Karpas-422 (cell line): ENCODE data around the gene NUP88. TPM values are rescaled to one million over a fixed set of nuclear protein-coding genes. Genes with fewer than 3 reads are reported as not detected.

Experiments used
- DNase-seq: peaks from one replicate; pipeline ENCODE4 v3.0.0-alpha.2; 2015
- H2AFZ ChIP-seq: fragments of 200-600 bp; sonication (generic); 2 replicates; pipeline ENCODE4 v1.6.1; 2014; ENCODE audit warnings: antibody characterized with exemption, low read length, mixed read lengths
- H3K27ac ChIP-seq: fragments of 200-600 bp; sonication (generic); 2 replicates; pipeline ENCODE4 v1.5.1; 2014; ENCODE audit warnings: mild to moderate bottlenecking, low read length, moderate library complexity
- H3K27me3 ChIP-seq: fragments of 200-600 bp; sonication (generic); 2 replicates; pipeline ENCODE4 v1.6.1; 2014; ENCODE audit warnings: low read length, mixed read lengths
- H3K36me3 ChIP-seq: fragments of 200-600 bp; sonication (generic); 2 replicates; pipeline ENCODE4 v1.6.1; 2014; ENCODE audit warnings: low read length, mixed read lengths; ENCODE audit not compliant: insufficient read depth
- H3K4me1 ChIP-seq: fragments of 200-600 bp; sonication (generic); 2 replicates; pipeline ENCODE4 v1.6.1; 2014; ENCODE audit warnings: mild to moderate bottlenecking, low read length, mixed read lengths
- H3K4me2 ChIP-seq: fragments of 200-600 bp; sonication (generic); 2 replicates; pipeline ENCODE4 v1.6.1; 2014; ENCODE audit warnings: low read length, low read depth, mild to moderate bottlenecking; ENCODE audit not compliant: poor library complexity, severe bottlenecking
- H3K4me3 ChIP-seq: fragments of 200-600 bp; sonication (generic); 2 replicates; pipeline ENCODE4 v1.5.1; 2014; ENCODE audit warnings: mild to moderate bottlenecking, antibody characterized with exemption, low read length, mixed read lengths
- H3K79me2 ChIP-seq: fragments of 200-600 bp; sonication (generic); 2 replicates; pipeline ENCODE4 v1.6.1; 2014; ENCODE audit warnings: mild to moderate bottlenecking, low read length, mixed read lengths
- H3K9ac ChIP-seq: fragments of 200-600 bp; sonication (generic); 2 replicates; pipeline ENCODE4 v1.6.0; 2014; ENCODE audit warnings: low read length
- H3K9me2 ChIP-seq: fragments of 200-600 bp; sonication (generic), shearing (Covaris generic); replicated peaks from 2 replicates; pipeline ENCODE4 v1.6.0; 2014; ENCODE audit warnings: mild to moderate bottlenecking, low read length, moderate library complexity; ENCODE audit not compliant: insufficient read depth
- H3K9me3 ChIP-seq: fragments of 300-700, 200-600 bp; sonication (generic); 2 replicates; pipeline ENCODE4 v1.6.1; 2014; ENCODE audit warnings: low read length, mixed read lengths
- H4K20me1 ChIP-seq: fragments of 200-600 bp; sonication (generic); 2 replicates; pipeline ENCODE4 v1.6.1; 2014; ENCODE audit warnings: mild to moderate bottlenecking, antibody characterized with exemption, low read length, low read depth; ENCODE audit not compliant: insufficient read depth
- total RNA-seq: library from RNA; depleted of rRNA; stranded (reverse); fragments of >200 nt; shearing (Covaris generic); gene quantifications from 2 replicates; pipeline ENCODE4 v1.2.3, GENCODE V29; 2014; ENCODE audit warnings: low replicate concordance; rRNA removed

NUP88 gene
- 113 and 116 TPM in 2 replicates for total RNA-seq

DNA sequence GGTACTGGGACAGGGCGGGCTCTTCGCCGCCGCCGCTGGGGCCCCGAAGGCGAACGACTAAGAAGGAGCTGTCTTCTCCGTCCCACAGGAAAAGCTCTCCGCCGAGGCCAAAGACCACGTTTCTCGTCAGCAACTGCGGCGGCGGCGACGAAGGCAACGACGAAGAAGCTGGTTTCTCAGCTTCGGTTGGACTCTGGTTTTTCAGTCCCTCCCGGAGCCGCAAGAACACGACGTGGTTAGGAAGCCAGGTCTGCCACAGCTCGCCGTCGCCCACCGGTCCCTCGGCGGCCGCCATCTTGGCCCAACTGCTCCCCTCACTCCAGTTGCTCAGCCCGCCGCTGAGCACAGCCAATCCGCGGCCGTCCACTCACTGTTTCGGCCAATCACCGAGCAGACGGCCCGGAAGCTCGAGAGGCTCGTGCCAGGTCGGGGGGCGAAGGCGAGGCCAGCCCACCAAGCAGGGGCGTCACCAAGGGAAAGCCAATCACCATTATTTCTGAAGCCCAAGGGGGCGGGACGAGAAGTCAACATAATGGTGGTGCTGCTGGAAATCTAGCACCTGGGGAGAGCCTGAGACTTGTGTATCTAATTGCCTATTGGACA lies at the start of gene NUP88:
Gene NUP88, minus strand, starts transcription at position 307 of the 603 bp plus-strand sequence. Its CDS starts 12 bp downstream, at position 295.
- peaks cover 80% of the 10 kb centered on the region for H3K79me2 ChIP-seq
- peak within 1 kb of the TSS; percentile 99 for H3K4me2 ChIP-seq
- peak; percentile 99 for DNase-seq
- peaks cover 15% of the 10 kb centered on the region; the same call in 1 of the 2 replicates for H4K20me1 ChIP-seq
- H3K9me3 ChIP-seq = no peaks in the 10 kb centered on the region
- no peaks in the 10 kb centered on the region for H3K9me2 ChIP-seq
- no peaks in the 10 kb centered on the region for H3K27me3 ChIP-seq
- peak within 1 kb of the TSS; percentile 69; the same call in 1 of the 2 replicates for H2AFZ ChIP-seq
- H3K4me3 ChIP-seq = peak within 1 kb of the TSS; percentile 97
- H3K9ac ChIP-seq = peak within 1 kb of the TSS; percentile 96
- H3K36me3 ChIP-seq = peaks cover 41% of the 10 kb centered on the region
- peak within 1 kb of the TSS; percentile 91 for H3K27ac ChIP-seq
- peaks cover 27% of the 10 kb centered on the region for H3K4me1 ChIP-seq

GRCh38 chr17:5468075-5468473 lies 48.6 kb upstream of the NUP88 start:
- Histone ChIP-seq H4K20me1 (peaks cover 8% of the 10 kb centered on the region; the same call in 1 of the 2 replicates), H3K9me2 (no peaks in the 10 kb centered on the region), H2AFZ (peak overlapping the region; percentile 17; the same call in 1 of the 2 replicates), H3K4me1 (peaks cover 23% of the 10 kb centered on the region), H3K9me3 (no peaks in the 10 kb centered on the region), H3K36me3 (peaks cover 16% of the 10 kb centered on the region), H3K9ac (peak overlapping the region; percentile 93), H3K27ac (peak overlapping the region; percentile 61), H3K27me3 (no peaks in the 10 kb centered on the region), H3K4me2 (peak overlapping the region; percentile 80), H3K4me3 (peak overlapping the region; percentile 91), H3K79me2 (peaks cover 57% of the 10 kb centered on the region)
- peak; percentile 66 for DNase-seq

DNA sequence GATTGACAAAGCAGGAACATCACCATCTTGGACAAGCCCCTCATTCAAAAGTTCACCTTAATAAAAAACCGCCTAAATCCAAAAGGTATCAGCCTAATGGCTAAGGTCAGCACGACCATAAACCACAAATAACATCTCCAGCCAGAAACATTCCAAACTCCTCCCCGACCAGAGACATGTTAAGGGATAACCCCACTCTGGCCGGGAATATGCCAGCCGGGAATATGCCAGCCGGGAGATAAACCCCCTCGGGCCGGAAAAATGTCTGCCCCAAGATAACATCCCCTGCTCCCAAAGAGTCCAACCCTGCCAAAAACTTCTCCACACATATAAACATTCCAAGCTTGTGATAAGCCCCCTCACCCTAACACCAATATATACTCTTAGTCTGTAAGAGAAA lies 48.0 kb upstream of the NUP88 start:
- peak overlapping the region; percentile 91 for H3K4me3 ChIP-seq
- peaks cover 63% of the 10 kb centered on the region for H3K79me2 ChIP-seq
- H3K36me3 ChIP-seq = peaks cover 23% of the 10 kb centered on the region
- peak overlapping the region; percentile 61; the same call in 1 of the 2 replicates for H3K27ac ChIP-seq
- H3K4me1 ChIP-seq = peaks cover 23% of the 10 kb centered on the region
- peaks cover 10% of the 10 kb centered on the region; the same call in 1 of the 2 replicates for H4K20me1 ChIP-seq
- peak overlapping the region; percentile 93 for H3K9ac ChIP-seq
- DNase-seq = no peak
- no peaks in the 10 kb centered on the region for H3K9me3 ChIP-seq
- peak overlapping the region; percentile 80 for H3K4me2 ChIP-seq
- no peaks in the 10 kb centered on the region for H3K27me3 ChIP-seq
- H3K9me2 ChIP-seq = no peaks in the 10 kb centered on the region
- H2AFZ ChIP-seq = no peak overlapping the region

DNA sequence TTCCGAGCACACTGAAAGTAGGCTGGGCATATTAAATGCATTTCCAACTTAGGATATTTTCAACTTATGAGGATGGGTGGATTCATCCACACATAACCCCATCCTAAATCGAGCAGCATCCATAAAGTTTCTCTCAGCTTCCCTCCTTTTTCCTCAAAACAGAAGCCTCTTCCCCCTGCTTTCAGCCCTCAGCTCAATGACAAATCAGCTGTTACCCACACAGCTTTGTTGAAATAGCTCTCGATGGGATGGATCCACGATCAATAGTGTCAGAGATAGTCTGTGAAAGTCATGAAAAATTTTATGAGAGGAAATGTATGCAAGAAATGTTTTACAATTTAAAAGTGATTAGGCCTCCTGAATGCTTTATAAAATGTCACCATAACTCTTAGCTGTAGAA lies 46.8 kb upstream of the NUP88 start:
- H3K36me3 ChIP-seq = peaks cover 27% of the 10 kb centered on the region

GRCh38 chr17:5464717-5465507 lies 45.5 kb upstream of the NUP88 start:
- H3K4me3 ChIP-seq = no peak overlapping the region
- H3K79me2 ChIP-seq = peaks cover 73% of the 10 kb centered on the region
- DNase-seq = no peak
- peaks cover 23% of the 10 kb centered on the region for H3K4me1 ChIP-seq
- peaks cover 27% of the 10 kb centered on the region for H3K36me3 ChIP-seq
- H3K9me3 ChIP-seq = no peaks in the 10 kb centered on the region
- no peaks in the 10 kb centered on the region for H3K9me2 ChIP-seq
- no peak overlapping the region for H2AFZ ChIP-seq
- H3K9ac ChIP-seq = no peak overlapping the region
- no peak overlapping the region for H3K27ac ChIP-seq
- H3K27me3 ChIP-seq = no peaks in the 10 kb centered on the region
- H4K20me1 ChIP-seq = peaks cover 13% of the 10 kb centered on the region; the same call in 1 of the 2 replicates
- peak overlapping the region; percentile 80 for H3K4me2 ChIP-seq

More for the DNA sequence above, 46.8 kb upstream of the NUP88 start:
- H3K27me3 ChIP-seq = no peaks in the 10 kb centered on the region
- no peak overlapping the region for H2AFZ ChIP-seq
- peak overlapping the region; percentile 93 for H3K9ac ChIP-seq
- H3K79me2 ChIP-seq = peaks cover 68% of the 10 kb centered on the region
- H3K9me3 ChIP-seq = no peaks in the 10 kb centered on the region
- no peak overlapping the region for H3K27ac ChIP-seq
- DNase-seq = no peak
- peak overlapping the region; percentile 80 for H3K4me2 ChIP-seq
- peak overlapping the region; percentile 91 for H3K4me3 ChIP-seq
- H4K20me1 ChIP-seq = peaks cover 13% of the 10 kb centered on the region; the same call in 1 of the 2 replicates
- no peaks in the 10 kb centered on the region for H3K9me2 ChIP-seq
- H3K4me1 ChIP-seq = peaks cover 23% of the 10 kb centered on the region

DNA sequence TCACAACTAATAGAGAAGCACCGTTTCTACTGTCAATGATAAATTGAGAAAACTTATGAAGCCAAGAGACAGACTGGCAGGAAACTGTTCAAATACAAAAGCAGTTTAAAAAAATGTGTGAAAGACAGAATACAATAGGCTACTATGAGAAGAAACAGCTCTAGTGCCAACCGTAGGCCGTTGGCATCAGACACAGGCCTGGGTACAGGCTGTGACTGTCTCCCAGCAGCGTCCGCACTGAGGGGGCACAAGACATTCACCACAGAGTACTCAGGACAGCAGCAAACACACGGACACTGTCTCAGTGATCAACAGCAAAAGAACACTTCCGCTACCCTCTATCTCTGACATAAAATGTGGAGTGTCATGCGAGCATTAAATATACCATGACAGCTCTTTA lies 27.3 kb upstream of the NUP88 start:
- H3K27ac ChIP-seq = no peak overlapping the region
- peaks cover 44% of the 10 kb centered on the region for H3K79me2 ChIP-seq
- no peak overlapping the region for H3K4me2 ChIP-seq
- no peaks in the 10 kb centered on the region for H3K4me1 ChIP-seq
- no peak for DNase-seq
- no peak overlapping the region for H2AFZ ChIP-seq
- no peak overlapping the region for H3K4me3 ChIP-seq
- H3K9ac ChIP-seq = no peak overlapping the region
- peaks cover 50% of the 10 kb centered on the region; the same call in 1 of the 2 replicates for H3K36me3 ChIP-seq
- H4K20me1 ChIP-seq = 0 out of 2 replicates have a peak, but pooled peaks cover 2% of the 10 kb centered on the region
- no peaks in the 10 kb centered on the region for H3K9me2 ChIP-seq
- no peaks in the 10 kb centered on the region for H3K27me3 ChIP-seq
- H3K9me3 ChIP-seq = no peaks in the 10 kb centered on the region

DNA sequence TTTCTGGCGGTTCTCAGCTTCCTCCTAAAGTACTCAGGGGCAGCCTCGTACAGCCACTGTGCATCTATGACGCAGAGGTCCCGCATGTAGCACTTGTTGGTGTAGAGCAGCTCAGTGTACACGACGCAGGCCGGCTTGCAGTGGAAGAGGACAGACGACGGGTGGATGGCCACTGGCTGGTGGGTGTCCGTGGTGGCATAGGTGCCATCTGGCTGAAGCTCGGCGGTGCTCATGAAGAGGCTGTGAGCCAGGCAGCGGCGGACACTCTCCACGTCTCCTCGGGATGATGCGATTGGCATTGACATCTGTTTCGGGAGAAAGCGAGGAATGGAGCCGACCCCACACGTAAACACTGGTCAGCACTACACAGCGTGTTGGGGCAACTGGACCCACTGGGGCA lies 24.7 kb upstream of the NUP88 start:
- Histone ChIP-seq H3K4me1 (peaks cover 13% of the 10 kb centered on the region), H3K27me3 (no peaks in the 10 kb centered on the region), H3K36me3 (peaks cover 33% of the 10 kb centered on the region; the same call in 1 of the 2 replicates), H3K9me2 (no peaks in the 10 kb centered on the region), H2AFZ (no peak overlapping the region), H3K4me3 (no peak overlapping the region), H3K79me2 (peaks cover 32% of the 10 kb centered on the region), H3K4me2 (no peak overlapping the region), H3K9me3 (no peaks in the 10 kb centered on the region), H3K27ac (no peak overlapping the region), H3K9ac (no peak overlapping the region), H4K20me1 (no peaks in the 10 kb centered on the region)
- DNase-seq = peak; percentile 29

GRCh38 chr17:5443728-5444127 lies 24.3 kb upstream of the NUP88 start:
- H3K9ac ChIP-seq = no peak overlapping the region
- H3K9me3 ChIP-seq = no peaks in the 10 kb centered on the region
- peaks cover 32% of the 10 kb centered on the region for H3K79me2 ChIP-seq
- H3K36me3 ChIP-seq = peaks cover 31% of the 10 kb centered on the region; the same call in 1 of the 2 replicates
- H2AFZ ChIP-seq = no peak overlapping the region
- peaks cover 14% of the 10 kb centered on the region for H3K4me1 ChIP-seq
- no peak overlapping the region for H3K27ac ChIP-seq
- no peak overlapping the region for H3K4me2 ChIP-seq
- no peaks in the 10 kb centered on the region for H3K27me3 ChIP-seq
- no peak overlapping the region for H3K4me3 ChIP-seq
- no peaks in the 10 kb centered on the region for H4K20me1 ChIP-seq
- DNase-seq = peak; percentile 2
- no peaks in the 10 kb centered on the region for H3K9me2 ChIP-seq
